GM18505 (cell line): ENCODE results near the gene ZXDC.

Experiments
- ATAC-seq: cut with Tn5 transposase; IDR thresholded peaks from one replicate; pipeline ENCODE4 v1.9.1; 2021; ENCODE audit not compliant: unreplicated experiment
- POLR2A ChIP-seq: IDR thresholded peaks from 4 replicates; pipeline ENCODE4 v1.6.1; 2011; ENCODE audit warnings: borderline replicate concordance; ENCODE audit not compliant: insufficient read depth, insufficient read length; ENCODE audit errors: extremely low read depth

The ZXDC gene

GRCh38 chr3:126442094-126442855 lies 33.4 kb downstream of the ZXDC start:
- no peak for TF ChIP-seq POLR2A
- no peak for ATAC-seq

GRCh38 chr3:126441256-126441880 lies 34.3 kb downstream of the ZXDC start:
- no peak for TF ChIP-seq POLR2A
- ATAC-seq, result no peak

- no peak for ATAC-seq
- no peak for TF ChIP-seq POLR2A
Observed at GRCh38 chr3:126440709-126440995, 35.0 kb downstream of the ZXDC start.

- TF ChIP-seq POLR2A, result no peak
- no peak for ATAC-seq
Observed at GRCh38 chr3:126439968-126440708, 35.6 kb downstream of the ZXDC start.

GRCh38 chr3:126439346-126439967 lies 36.2 kb downstream of the ZXDC start:
- no peak for TF ChIP-seq POLR2A
- no peak for ATAC-seq

GRCh38 chr3:126438746-126439145 lies 36.9 kb downstream of the ZXDC start:
- no peak for ATAC-seq
- no peak for TF ChIP-seq POLR2A

GRCh38 chr3:126438186-126438585 lies 37.5 kb downstream of the ZXDC start:
- ATAC-seq, result no peak
- no peak for TF ChIP-seq POLR2A

- ATAC-seq, result no peak
- TF ChIP-seq POLR2A, result no peak
Observed at GRCh38 chr3:126436826-126437717, 38.6 kb downstream of the ZXDC start.

- no peak for TF ChIP-seq POLR2A
- no peak for ATAC-seq
Observed at GRCh38 chr3:126435456-126436315, 40.0 kb downstream of the ZXDC start.

- TF ChIP-seq POLR2A, result no peak
Observed at GRCh38 chr3:126434931-126435411, 40.7 kb downstream of the ZXDC start.

GRCh38 chr3:126434264-126434590 lies 41.5 kb downstream of the ZXDC start:
- TF ChIP-seq POLR2A, result no peak
- ATAC-seq, result no peak

More at GRCh38 chr3:126434931-126435411, 40.7 kb downstream of the ZXDC start:
- no peak for ATAC-seq
